GM21381 (cell line): ENCODE data around the gene MAP3K14.
A peak's percentile ranks its signal among the peaks of the same experiment; 100 is the strongest.

Experiments used
- ATAC-seq: cut with Tn5 transposase; IDR thresholded peaks from one replicate; pipeline ENCODE4 v1.9.1; 2021; ENCODE audit warnings: mild to moderate bottlenecking, moderate library complexity; ENCODE audit not compliant: unreplicated experiment

Gene MAP3K14

DNA sequence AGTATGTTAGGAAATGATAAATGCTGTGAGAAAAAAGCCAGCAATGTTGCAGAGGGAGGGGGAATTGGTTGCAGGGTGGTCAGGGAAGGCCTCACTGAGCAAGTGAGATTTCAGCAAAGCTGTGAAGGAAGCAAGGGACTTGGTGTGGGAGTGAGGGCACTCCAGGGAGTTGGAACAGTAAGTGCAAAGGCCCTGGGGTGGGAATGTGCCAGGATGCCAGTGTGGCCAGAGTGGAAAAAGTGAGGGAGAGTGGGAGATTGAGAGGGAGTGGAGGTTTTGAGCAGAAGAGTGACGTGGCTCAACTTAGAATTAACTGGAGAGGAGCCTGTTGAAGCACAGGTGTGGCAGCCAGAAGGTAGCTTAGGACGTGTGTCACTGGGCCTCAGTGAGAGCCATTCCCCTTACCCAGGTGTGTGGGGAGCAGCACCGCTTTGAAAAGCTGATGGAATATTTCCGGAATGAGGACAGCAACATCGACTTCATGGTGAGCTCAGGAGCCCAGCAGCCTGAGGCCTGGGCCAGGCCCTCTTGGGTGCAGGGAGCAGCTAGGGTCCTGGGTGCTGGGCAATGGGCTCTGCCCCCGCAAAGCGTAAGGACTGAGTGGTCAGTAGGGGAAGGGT lies 78.6 kb downstream of the MAP3K14 start:
- ATAC-seq = no peak

DNA sequence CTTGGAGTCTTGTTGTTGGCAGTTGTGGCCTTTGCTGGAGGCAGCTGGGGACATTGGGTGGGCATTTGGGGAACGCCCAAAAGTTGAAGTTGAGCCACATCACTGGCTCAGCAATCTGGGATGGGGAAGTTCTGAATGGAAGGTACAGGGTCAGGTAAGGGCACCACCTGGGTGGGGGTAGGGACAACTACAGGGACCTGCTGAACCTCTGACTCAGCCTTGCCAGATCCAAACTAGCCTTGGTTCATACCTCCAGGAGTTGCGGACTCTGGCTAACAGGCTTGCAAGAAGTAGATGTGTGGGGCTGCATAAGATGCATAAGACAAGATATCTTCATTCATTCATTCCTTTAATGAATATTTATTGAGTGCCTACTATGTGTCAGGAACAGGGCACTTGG lies 79.1 kb downstream of the MAP3K14 start:
- ATAC-seq = no peak

DNA sequence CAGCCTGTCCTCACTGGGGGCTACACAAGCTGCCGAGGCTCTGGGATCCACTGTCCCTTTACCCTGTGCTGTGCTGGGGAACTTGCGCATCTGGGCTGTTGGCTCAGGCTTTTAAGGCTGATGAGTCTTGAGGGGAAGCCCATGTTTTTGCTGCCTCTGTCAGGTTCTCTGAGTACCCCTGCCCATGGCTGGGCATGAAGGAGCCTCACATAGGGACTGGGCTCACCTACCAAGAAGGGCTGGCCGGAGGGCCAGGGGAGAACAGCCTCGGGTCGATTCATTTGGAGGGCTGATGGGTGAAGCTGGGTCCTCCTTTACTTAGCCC lies 80.6 kb downstream of the MAP3K14 start:
- ATAC-seq = no peak

DNA sequence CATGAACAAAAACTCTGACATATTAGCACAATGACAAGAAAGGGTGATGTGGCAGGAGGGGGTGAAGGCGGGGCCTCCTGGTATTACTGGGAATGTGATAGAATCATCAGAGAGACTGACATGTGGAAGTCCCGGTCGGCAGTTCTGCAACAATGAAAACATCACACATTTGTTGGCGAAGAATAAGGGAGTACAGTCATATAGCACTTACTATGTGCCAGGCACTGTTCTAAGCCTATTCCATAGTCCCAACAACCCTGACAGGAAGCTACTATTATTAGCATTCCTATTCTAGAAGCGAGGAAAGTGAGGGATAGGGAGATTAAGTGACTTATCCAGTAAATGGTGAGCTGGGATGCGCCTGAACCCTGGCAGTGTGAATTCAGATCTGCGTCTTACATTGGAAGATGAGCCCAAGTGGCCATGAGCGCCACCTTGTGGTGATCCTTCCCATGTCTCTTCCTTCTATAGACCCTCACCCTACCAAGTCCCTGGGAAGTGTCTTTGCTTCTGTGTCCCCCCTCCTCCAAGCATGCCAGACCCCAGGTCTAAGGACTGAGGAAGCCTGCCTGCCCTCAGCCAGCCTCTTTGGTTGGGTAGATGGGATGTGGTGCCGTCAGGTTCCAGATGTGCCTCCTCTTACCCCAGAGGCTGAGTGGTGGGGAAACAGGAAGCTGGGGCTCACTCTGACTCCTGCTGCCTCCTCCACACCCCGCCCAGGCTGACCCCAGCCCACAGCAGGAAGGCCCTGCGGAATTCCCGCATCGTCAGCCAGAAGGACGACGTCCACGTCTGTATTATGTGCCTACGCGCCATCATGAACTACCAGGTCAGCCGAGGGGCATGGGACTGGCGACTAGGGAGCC lies 81.2 kb downstream of the MAP3K14 start:
- ATAC-seq = no peak

DNA sequence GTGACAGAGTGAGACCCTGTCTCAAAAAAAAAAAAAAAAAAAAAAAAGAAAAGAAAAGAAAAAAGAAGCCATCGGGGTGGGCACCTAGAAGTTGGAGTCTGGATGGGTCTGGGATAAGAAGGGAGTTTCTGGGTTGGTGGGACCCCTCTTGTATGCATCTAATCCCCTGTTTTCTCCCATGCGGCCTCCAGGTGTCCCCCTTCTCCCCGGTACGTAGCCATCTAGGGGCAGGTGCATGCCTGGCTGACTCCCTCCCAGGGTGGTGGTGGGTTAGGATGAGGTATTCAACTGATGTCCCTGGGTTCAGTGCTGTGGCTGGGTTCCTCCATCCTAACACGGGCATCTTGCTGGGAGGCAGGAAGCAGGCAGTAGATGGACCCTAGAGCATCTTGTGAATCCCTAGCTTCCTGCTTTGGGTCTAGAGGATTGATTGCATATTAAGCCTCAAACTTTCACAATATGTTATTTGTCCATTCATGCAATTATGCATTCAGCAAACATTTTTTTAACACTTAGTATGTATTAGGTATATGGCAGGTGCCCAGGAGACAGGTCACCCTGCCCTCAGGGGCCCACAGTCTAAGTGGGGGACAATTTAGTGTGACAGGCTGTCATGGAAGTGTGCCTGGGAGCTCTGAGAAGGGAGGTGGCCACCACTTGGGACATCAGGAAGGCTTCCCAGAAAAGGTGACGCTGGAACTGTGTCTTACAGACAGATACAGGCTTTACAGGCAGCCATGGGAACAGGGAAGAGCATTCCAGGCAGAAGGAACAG lies 82.0 kb downstream of the MAP3K14 start:
- ATAC-seq = no peak

DNA sequence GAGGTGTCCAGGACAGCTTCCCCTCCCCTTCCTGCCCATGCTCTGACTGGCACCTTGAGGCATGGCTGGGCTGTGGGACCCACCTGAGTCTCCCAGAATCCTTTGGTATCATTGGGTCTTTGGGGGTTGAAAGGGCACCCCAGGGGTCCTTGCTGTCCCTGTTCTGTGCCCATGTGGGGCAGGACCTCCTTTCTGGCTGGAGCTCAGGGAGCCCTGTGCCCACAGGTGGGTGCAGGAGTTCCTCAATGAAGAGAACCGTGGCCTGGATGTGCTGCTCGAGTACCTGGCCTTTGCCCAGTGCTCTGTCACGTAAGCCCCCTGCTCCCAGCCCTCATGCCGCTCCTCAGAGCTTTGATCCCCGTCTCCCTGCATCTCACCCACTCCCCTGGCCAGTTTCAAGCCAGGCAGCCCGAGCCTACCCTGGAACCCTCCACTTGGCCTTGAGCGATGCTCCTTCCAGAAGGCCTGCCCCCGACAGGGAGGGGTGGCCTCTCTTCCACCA lies 83.3 kb downstream of the MAP3K14 start:
- no peak for ATAC-seq

DNA sequence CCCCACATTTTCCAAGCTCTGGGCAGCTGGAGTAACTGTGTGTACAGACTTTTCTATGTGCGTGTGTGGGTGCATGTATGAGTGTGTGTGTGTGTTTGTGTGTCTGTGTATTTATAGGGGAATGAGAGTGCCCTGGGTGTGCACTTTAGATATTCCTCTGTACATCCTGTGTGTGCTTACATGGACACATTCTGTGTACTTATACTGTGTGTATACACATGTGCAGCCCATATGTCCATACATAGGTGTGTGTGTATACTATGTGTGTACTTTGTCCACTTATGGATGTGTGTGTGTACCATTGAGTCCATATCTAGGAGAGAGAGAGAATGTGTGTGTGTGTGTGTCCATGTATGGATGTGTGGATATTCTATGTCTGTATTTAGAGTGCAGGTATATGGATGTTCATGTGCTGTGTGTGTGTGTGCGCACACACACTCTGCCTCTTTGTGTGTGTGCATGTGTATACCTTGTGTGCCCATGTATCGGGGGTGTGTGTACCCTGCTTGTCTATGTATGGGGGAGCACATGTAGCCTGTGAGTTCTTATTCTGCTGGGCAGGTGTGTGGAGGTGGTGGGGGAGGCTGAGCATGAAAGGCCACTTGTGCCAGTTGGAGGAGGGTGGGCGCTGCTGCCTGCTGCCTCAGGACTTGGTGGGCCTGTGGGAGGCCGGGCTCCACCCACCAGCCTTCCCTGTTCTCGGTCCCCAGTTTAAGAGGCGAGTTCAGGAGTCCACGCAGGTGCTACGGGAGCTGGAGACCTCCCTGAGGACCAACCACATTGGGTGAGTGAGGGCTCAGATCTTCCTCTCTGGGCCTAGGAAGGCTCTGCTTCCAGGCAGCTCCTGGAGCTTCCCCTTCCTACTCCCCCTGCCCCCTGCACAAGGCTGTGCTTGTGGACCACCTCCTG lies 84.1 kb downstream of the MAP3K14 start:
- ATAC-seq = no peak

DNA sequence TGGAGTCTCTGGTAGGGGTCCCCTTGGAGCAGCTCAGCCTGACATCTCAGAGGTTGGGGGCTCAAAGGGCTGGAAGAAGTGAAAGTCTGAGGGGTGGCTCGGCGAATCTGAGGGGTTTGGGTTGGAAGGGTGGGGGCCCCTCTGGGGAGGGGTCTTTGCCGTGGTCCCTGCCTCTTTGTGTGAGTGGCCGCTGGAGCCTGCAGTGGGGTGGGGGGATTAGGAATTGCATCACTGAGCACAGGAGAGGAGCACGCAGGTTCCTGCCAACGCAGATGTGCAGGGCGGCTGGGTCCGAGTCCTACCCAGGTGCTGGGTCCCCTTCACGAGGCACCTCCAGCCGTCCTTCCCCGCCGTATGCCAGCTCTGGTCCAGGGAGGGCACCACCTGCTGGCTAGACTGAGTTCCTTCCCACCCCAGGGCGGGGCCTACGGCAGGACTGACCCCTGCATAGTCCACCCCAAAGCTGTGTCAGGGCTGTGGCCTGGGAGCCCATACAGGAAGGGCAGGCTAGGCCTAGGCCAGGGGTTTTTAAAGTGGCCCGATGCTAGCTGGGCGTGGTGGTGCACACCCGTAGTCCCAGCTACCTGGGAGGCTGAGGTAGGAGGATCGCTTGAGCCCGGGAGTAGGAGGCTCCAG lies 85.2 kb downstream of the MAP3K14 start:
- no peak for ATAC-seq

DNA sequence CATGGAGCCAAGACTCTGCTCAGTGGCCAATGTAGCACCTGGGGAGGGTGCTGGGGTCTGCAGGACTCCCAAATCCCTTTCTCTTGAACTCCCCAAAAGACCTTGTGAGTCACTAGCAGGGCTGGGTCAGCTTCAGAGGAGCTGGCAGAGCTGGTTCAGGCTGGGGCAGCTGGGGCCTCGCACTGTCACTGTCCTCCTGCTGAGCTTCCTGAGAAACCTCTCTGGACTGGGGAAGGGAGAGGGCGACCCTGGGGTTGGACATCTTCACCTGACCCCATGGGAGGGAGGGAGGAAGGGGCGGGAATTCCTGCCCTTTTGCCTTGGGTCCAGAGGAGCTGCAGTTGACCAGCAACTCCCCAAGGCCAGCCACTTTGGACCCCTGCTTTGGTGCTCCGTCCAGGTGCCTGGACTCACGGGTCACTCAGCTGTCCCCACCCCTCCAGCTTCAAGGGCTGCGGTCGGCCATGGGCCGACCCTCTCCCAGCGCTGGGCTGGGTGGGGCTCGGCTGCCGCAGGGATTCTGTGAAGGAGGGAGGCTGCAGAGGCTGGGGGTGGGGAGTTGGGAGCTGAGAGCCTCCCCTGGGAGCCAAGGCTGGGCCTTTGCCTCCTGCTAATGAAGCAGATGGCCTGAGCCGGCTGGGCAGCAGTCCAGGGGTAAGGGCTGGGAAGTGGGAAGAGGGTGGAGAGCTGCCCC lies 85.9 kb downstream of the MAP3K14 start:
- no peak for ATAC-seq

DNA sequence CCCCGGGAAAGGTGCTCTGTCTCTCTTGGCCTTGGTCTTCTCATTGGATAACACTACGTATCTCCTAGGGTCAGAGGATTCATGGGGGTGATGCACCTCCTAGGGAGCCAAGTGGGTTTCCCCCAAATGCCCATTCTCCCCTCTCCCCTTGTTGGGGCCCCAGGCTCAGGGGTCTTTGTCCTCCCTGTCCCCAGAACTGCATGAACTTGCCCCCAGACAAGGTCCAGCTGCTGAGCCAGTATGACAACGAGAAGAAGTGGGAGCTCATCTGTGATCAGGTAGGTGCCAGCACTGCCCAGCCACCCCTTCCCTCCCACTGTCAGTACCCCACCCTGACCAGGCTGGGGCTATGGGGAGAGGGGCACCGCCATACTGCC lies 86.4 kb downstream of the MAP3K14 start:
- ATAC-seq = no peak

DNA sequence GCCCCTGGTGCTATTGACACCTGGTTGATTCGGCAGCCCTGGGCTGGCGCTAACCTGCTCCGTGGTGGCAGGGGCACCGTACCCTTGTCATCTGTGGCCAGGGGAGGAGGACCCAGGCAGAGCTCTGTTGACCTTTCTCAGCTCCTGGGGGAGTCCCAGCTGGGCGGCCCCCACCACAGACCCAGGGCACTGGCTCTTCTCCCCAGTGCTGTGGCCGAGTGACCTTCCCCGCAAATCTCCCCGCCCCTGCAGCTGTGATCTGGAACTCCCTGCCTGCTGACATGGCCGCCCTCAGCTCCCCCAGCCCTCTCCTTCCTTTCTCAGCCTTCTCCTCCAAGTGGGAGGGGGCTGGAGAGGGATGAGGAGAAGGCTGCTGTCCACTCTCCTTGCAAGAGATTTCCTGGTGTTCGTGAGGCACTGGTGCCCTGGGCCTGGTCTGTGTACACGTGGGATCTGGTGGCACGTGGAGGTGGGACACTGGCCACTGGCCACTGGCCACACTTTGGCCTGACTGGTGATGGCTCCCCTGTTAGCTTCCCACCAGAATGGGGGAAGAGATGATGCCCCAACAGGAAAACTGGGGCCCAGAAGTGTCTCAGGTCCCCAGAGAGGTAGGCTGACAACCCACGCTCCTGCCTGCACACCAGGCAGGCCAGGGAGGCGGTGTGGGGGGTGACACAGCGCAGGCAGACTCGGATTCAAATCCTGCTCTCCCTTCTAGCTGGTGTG lies 87.0 kb downstream of the MAP3K14 start:
- no peak for ATAC-seq

DNA sequence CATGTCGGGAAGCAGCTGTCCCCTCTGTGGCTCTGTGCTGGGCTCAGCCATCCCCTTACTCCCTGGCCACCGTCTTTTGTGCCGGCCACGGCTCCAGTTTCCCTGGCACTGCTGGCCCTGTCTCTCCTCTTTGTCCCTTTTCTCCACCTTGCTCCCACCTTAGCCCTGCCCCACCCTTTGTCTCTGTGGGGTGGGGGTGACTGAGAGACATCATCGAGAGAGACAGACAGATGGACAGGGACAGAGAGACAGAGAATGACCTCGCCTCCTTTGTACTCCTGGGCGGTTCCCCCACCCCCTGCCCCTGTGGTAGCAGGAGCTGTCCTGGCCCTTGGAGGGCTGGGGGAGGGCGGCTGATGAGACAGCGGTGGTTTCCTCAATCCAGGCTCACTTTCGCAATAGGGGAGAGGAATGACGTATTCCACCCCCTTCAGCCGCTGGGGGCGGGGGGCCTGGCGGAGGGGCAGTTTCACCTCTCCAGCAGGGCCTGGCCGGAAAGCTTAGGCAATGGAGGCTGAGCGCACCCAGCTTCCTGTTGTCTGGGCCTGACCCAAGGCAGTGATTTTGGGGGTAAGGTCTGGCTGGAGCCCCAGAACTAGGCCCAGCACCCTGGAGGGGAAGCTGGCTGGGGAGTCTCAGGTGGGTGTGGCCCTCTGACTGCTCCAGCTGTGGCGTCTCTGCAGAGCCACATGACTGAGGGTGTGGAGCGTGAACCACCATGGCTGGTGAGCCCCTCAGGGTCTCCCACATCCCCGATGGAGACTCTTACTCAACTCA lies 87.9 kb downstream of the MAP3K14 start:
- peak; percentile 31 for ATAC-seq

DNA sequence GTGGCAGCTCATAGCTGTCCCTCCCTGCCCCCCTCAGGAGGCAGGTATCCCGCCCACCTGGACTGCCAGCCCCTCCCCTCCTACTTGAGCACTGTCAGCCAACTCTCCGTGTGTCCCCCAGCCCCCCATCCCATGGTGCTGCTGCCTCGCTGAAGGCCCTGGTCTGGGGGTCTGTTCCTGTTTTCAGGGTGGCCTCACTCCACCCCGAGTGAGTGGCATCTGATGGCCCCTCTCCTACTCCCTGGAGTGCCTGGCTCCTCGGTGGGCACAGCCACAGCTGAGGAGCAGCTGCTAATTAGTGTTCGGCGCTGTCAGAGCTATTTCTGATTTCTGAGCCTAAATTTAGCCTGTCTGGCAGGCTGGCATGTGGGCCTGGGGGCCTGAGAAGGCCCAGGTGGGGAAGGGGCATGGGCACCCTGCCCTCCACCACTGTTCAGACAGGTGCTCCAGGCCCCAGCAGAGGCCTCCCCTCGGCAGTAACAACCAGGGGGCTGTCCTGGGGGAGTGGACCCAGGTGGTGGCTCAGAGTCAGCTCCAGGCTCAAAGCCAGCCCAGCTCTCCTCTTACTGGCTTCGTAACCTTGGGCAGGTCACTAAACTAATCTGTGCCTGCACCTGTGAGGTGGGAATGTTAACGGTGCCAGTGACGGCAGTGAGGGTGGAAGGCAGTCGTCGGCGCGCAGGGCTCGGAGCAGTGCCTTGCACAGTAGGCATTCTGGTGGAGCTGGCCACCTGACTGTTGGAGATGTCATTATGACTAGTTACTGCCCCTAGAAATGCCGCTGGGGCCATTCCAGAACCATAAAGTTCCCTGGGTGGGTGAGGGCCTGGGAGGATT lies 88.7 kb downstream of the MAP3K14 start:
- ATAC-seq = no peak

DNA sequence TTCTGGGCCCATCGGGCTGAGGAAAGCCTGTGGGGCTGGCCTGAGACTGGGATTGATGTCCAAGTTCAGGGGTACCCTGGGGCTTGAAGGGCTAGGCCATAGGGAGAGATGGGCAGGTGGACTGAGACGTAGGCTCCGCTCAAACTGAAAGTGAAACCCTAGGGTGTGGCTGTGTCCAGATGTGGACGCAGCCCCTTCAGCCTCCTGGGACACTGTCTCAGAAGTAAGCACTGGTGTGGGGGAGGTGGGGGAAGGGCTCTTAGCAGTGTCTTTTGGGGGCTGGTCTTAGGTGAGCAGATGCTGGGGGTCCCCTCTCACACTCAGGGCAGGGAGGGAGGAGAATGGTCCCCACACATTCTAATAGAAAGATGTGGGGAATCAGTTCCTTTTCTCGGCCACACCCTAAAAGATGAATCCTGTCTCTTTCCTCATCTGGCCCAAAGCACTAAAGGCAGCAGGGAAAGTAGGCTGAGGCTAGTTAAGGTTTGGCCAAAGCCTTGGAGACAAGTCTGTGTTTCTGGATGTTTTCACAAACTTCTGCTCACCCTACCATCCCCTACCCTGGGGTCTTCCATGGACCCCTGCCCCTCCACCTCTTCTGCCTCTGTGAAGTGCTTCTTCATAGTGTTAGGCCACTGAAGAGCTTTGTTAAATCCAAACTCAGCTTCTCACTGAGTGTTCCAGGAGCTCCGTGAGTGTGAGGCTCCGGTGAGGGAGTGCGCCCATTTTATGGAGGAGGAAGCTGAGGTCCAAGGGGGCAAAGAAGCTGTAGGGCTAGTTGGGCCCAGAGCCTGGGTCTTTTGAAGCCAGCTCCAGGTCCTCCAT lies 89.5 kb downstream of the MAP3K14 start:
- ATAC-seq = no peak

DNA sequence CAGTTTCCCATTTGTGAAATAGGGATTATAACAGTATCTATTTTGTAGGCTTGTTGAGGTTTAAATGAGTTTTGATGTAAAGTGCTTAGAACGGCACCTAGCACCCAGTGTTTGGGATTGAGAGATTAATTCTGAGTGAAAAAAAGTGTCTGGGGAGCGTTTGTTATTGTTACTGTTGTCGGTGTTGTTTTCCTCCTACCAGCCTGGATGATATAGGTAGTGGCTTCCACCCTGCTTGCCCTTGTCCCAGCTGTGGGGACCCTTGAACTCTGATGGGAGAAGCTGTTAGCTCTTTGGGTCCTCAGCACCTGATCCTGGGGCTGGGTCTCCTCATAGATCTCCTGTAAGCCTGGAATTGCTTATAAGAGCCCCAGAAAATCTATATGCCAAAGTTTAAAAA lies 90.2 kb downstream of the MAP3K14 start:
- no peak for ATAC-seq

DNA sequence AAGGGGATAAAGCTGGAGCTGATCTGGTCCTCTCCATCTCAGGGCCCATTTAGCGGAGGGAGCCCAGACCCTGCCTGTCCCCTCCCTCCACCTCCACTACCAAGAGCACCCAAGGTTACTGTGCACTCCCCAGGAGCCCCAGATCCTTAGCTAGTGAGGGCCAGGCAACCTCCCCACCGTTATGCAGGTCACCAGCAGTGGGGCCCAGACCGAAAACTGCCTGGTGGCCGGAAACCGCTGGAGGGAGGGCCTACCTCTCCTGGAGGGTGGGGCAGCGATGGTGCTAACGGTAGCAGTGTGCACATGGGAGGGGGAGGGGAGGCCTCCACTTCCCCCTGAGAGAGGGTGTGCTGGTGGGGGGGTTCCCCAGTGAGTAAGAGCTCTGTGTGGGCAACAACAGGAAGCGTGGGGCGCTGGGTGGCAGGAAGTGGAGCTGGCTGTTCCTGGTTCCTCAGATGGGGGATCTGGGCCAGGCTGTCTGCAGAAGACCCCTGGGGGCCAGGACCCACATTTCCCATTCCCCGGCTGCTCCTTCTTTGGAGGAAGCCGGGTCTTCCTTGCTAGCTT lies 90.8 kb downstream of the MAP3K14 start:
- peak; percentile 47 for ATAC-seq
